Left ventricle myocardium inferior (tissue), 1 donor: ENCODE results near the gene NELFA. TPM values are rescaled to one million over a fixed set of nuclear protein-coding genes. Genes with fewer than 3 reads are reported as not detected.

Source experiments
- DNase-seq: peaks from one replicate; pipeline ENCODE4 v3.0.0-alpha.2; 2020
- H3K27ac ChIP-seq: fragments of 200-600 bp; replicated peaks from 2 replicates; pipeline ENCODE4 v1.8.0; 2021
- H3K27me3 ChIP-seq: fragments of 200-600 bp; 2 replicates; pipeline ENCODE4 v1.8.0; 2021; ENCODE audit warnings: low read depth
- H3K36me3 ChIP-seq: fragments of 200-600 bp; 2 replicates; pipeline ENCODE4 v1.8.0; 2021
- H3K4me1 ChIP-seq: fragments of 200-600 bp; 2 replicates; pipeline ENCODE4 v1.8.0; 2021
- H3K4me3 ChIP-seq: fragments of 200-600 bp; 2 replicates; pipeline ENCODE4 v1.8.0; 2021; ENCODE audit warnings: mild to moderate bottlenecking, moderate library complexity
- H3K9me3 ChIP-seq: fragments of 200-600 bp; replicated peaks from 2 replicates; pipeline ENCODE4 v1.8.0; 2021
- CTCF ChIP-seq: fragments of 200-600 bp; IDR thresholded peaks from 2 replicates; pipeline ENCODE4 v1.8.0; 2021; ENCODE audit warnings: antibody characterized with exemption, mild to moderate bottlenecking, borderline replicate concordance
- intact Hi-C: fragments of 100-400 bp; cut with micrococcal nuclease; formaldehyde crosslinking; loops from one replicate; pipeline ENCODE4 v1.11.0; 2022
- total RNA-seq: library from RNA; stranded (reverse); fragmentation: NEBNext Ultra II Directional; extraction: Animal tissue kit (Norgen Biotek cat#: 25700); gene quantifications from one replicate; pipeline ENCODE4 v1.2.1, GENCODE V29; 2021
- donor health status: DM: no; HTN: yes; CAD: no; lungs with severe emphysema.

The NELFA gene
- total RNA-seq, 1 donor from 2014 or later, result 10.2 TPM

GRCh38 chr4:1992468-1993168, 16.2 kb downstream of the NELFA start:
- peaks cover 11% of the 10 kb centered on the region for H3K4me1 ChIP-seq
- intact Hi-C loops, result no loop called here
- H3K9me3 ChIP-seq, result peaks cover 13% of the 10 kb centered on the region
- no peaks in the 10 kb centered on the region for H3K27me3 ChIP-seq
- no peak for TF ChIP-seq CTCF
- H3K36me3 ChIP-seq, result peaks cover 39% of the 10 kb centered on the region
- no peak overlapping the region for H3K4me3 ChIP-seq
- DNase-seq, result no peak
- no peak overlapping the region for H3K27ac ChIP-seq

GRCh38 chr4:1991596-1992434, 17.0 kb downstream of the NELFA start:
- Histone ChIP-seq H3K4me3 (no peak overlapping the region), H3K36me3 (peaks cover 43% of the 10 kb centered on the region), H3K27me3 (no peaks in the 10 kb centered on the region), H3K4me1 (peaks cover 11% of the 10 kb centered on the region), H3K9me3 (peaks cover 5% of the 10 kb centered on the region), H3K27ac (no peak overlapping the region)
- intact Hi-C loops, result no loop called here
- no peak for TF ChIP-seq CTCF
- no peak for DNase-seq

- Histone ChIP-seq H3K36me3 (peaks cover 51% of the 10 kb centered on the region), H3K27ac (no peak overlapping the region), H3K4me1 (peaks cover 11% of the 10 kb centered on the region), H3K4me3 (no peak overlapping the region), H3K27me3 (no peaks in the 10 kb centered on the region), H3K9me3 (no peaks in the 10 kb centered on the region)
- no peak for DNase-seq
- intact Hi-C loops, result no loop called here
- TF ChIP-seq CTCF, result no peak
Measured at GRCh38 chr4:1991087-1991486, 17.7 kb downstream of the NELFA start.

- Histone ChIP-seq H3K27me3 (no peaks in the 10 kb centered on the region), H3K4me3 (no peak overlapping the region), H3K9me3 (no peaks in the 10 kb centered on the region), H3K27ac (no peak overlapping the region), H3K36me3 (peaks cover 55% of the 10 kb centered on the region), H3K4me1 (peaks cover 11% of the 10 kb centered on the region)
- TF ChIP-seq CTCF, result no peak
- no peak for DNase-seq
- intact Hi-C loops, result no loop called here
Measured at GRCh38 chr4:1990676-1991075, 18.1 kb downstream of the NELFA start.

GRCh38 chr4:1990348-1990645, 18.5 kb downstream of the NELFA start:
- no peak overlapping the region for H3K27ac ChIP-seq
- no peaks in the 10 kb centered on the region for H3K27me3 ChIP-seq
- no peak overlapping the region for H3K4me3 ChIP-seq
- peaks cover 59% of the 10 kb centered on the region for H3K36me3 ChIP-seq
- peaks cover 11% of the 10 kb centered on the region for H3K4me1 ChIP-seq
- no peak for TF ChIP-seq CTCF
- intact Hi-C loops, result no loop called here
- no peak for DNase-seq
- no peaks in the 10 kb centered on the region for H3K9me3 ChIP-seq
